Stimulated activated CD8-positive, alpha-beta memory T cell treated with anti-CD3 and anti-CD28 coated beads, Interleukin-15, amount 100 ng/mL, for 48 hours (primary cell): ENCODE data around the gene NUDT14.

ENCODE experiments used
- DNase-seq, 2 donors: peaks; one replicate each; pipeline ENCODE4 v3.0.0-alpha.2; 2020; ENCODE audit warnings: low read depth in 2 of 2

NUDT14 gene

GRCh38 chr14:105212541-105213300 is 31.6 kb upstream of the NUDT14 start:
- no peak for DNase-seq

GRCh38 chr14:105211758-105212089 is 30.6 kb upstream of the NUDT14 start:
- DNase-seq, result no peak

- DNase-seq, result no peak
These were observed 30.1 kb upstream of the NUDT14 start for GRCh38 chr14:105211086-105211757.

- no peak for DNase-seq
These were observed 29.3 kb upstream of the NUDT14 start for GRCh38 chr14:105210266-105211025.

GRCh38 chr14:105209646-105210045 is 28.5 kb upstream of the NUDT14 start:
- DNase-seq, result no peak

DNA sequence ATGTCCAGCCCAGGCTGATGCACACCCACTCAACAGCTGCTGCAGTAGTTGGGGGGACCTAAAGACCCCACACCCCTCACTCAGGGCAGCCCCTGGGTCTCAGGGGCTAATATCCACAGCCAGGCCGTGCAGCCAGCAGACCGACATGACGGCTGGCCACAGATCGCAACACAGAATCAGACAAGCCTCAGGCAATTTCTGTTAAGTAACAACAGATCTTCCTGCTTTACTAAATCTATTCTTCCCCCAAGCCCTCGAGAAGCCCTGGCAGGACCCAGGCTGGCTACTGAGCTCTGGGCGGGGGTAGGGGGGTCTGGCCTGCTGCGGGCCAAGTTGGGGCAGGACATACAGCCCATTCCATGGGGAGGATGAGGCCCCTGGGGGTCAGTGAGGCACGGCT is 28.0 kb upstream of the NUDT14 start:
- no peak for DNase-seq

DNA sequence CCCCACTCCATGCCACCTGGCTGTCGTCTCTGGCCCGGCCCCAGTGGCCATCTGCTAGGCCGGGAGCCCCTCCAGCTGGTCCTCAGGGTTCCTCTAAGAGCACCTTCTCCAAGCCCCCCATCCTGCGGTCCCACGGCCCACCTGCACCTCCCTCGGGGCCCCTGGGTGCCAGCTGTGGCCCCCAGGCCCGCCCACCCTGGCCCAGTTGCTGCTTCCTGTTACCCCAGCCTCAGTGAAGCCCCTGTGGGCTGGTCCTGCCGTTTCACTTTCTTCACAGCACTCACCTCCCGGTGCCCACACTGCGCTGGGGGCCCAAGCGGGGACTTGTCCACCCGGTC is 27.6 kb upstream of the NUDT14 start:
- DNase-seq, result no peak

- DNase-seq, result no peak
These were observed 27.1 kb upstream of the NUDT14 start for GRCh38 chr14:105207996-105208737.

GRCh38 chr14:105207460-105207901 is 26.4 kb upstream of the NUDT14 start:
- DNase-seq, result no peak

- no peak for DNase-seq
These were observed 25.8 kb upstream of the NUDT14 start for GRCh38 chr14:105206873-105207272.

DNA sequence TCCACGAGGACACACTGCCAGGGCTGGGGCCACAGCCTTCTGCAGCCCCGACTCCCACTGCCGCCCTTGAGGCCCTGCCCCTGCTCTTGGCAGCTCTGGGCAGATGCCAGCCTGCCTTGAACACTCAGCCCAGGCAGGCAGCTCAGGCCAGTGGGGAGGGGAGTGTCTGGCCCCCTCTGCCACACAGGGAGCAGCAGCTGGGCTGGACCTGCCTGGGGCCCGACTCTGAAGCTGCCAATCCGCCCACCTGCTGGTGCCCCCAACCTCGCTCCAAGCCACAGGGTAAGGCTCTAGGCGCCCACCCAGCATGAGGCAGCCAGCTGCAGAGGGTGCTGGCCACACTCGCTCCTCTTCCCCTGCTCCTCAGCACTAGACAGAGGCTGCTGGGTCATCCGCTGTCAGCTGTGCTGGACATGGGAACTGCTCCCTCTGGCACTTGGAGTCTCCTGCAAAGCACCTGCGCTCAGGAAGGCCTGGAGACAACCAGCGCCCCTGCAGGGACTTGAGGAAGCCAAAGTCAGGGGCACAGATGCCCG is 24.6 kb upstream of the NUDT14 start:
- DNase-seq, result no peak

DNA sequence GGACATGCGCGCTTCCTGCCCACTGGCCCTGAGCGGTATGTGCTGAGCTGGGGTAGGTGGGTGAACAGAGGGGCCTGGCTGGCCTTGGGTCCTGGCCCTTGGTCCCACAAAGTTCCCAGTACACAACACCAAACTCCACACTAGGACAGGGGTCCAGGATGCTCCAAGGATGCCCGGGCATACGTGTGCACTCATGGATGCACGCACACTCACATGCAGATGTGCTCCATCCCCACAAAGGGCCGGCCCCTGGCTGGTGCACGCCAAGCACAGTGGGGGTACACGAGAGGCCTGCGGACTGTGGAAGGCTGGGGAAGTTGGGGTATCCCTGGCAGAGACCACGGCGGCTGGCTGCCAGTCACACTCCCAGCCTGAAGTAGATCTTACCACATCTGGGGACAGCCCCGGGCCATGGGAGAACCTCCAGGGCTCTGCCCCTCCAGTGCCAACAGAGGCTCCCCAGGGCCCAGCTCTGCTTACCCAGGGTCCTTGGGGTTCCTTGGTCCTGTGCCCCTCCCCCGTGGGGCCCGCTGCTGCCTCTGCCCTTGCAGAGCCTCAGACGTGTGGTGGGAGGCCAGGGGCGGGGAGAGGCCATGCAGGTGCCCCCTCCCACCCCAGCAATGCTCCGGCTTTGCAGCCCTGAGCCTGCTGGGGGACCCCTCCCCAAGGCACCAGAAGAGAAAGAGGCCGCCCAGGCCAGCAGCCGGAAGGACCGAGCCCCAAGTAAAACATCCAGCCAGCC is 24.0 kb upstream of the NUDT14 start:
- DNase-seq, result no peak

GRCh38 chr14:105204206-105204930 is 23.3 kb upstream of the NUDT14 start:
- DNase-seq, result no peak

- no peak for DNase-seq
These were observed 22.6 kb upstream of the NUDT14 start for GRCh38 chr14:105203701-105204100.

DNA sequence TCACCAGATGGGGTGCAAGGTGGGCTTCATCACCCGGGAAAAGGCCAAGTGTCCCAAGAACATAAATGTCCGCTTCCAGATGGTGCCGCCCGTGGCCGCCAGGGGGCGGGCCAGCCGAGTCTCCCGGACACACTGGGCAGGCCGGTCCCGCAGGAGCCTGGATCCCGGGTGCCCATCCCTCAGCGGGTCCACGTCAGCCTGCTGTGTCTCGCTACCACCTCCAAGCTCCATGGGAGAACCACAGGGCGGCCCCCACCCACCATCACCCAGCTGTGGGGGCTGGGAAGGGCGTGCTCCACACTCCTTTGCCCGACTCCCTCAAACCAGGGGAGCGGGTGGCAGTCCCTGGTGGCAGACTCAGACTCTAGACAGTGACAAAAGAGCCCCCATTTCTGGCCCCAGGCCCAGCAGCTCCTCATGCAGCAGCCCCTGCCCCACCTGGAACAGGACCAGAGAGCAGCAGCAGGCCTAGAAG is 22.0 kb upstream of the NUDT14 start:
- peak in 1 of 2 donors; percentile 28 for DNase-seq

DNA sequence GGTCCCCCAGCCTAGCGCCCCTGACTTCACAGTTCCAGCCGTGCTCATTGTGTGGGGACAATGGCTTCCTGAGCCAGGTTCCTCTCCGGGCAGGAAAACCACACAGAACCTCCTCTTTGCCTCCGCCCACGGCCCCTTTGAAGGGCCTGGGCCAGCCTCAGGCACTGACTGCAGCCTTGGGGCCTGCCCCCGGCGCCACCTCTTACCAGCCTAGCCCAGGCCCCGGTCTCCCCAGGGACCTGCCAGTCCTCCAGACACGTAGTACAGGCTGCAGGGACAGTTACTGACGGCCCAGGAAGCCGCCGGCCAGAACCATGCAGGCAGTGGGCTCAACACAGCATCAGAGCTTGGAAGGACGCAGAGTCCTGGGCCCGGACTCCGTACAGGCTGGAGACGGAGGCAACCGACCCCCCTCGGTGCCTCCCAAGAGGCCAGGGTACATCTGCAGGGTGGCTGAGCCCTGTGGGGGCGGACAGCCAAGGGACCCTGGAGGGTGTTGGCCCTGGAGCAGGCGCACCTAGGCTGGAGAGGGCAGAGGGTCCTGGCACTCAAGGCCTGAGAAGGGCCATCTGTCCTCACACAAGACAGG is 20.9 kb upstream of the NUDT14 start:
- peak in 1 of 2 donors; percentile 29 for DNase-seq

GRCh38 chr14:105201156-105201924 is 20.2 kb upstream of the NUDT14 start:
- no peak for DNase-seq

DNA sequence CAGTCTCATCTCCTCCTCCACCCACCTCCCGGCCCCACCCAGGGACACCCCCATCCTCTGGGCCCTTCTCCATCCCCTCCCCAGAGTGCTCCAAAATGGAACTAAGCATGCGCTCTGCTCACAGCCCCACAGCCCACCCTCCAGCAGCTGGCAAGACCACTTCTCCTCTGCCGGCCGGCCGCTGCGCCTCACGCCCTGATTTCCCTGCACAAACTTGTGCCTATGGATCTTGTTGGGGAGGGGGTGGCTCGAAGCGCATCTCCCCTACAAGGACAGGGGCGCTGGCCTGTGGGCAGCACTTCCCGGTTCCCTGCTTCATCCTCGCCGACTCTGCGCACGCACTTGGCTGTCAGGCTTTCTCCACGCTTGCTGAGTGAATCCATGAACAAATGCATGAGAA is 19.5 kb upstream of the NUDT14 start:
- DNase-seq, result no peak

DNA sequence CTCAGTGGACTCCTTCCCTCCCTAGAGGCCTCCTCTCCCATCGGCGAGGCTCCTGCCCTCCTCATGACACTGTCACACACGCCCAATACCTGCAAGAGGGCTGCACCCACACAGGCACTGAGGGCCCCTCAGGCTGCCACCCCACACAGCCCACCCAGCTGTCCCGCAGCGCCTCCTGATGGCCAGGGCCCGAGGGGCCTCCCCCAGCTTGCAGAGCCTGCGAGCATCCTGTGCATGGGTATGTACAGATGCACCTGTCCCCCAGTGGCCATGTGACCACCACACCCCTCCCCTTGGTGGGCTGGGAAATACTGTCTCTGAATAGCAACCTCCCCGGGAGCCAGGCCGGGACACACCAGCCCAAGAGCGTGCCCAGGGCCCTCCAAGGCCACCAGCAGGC is 19.0 kb upstream of the NUDT14 start:
- no peak for DNase-seq
